Suprapubic skin (tissue), 4 donors: ENCODE data around the gene CLEC2A.

Source experiments
- POLR2A ChIP-seq, 2 donors: fragments of 450-650 bp; IDR thresholded peaks; one replicate each; pipeline ENCODE4 v1.6.1; 2017; ENCODE audit warnings: antibody characterized with exemption in 2 of 2, mild to moderate bottlenecking in 2 of 2, moderate library complexity in 2 of 2
- POLR2AphosphoS5 ChIP-seq, 3 donors: sonication (generic); formaldehyde crosslinking; IDR thresholded peaks; one replicate each; pipeline ENCODE4 v1.6.1; 2017; ENCODE audit warnings: antibody characterized with exemption in 3 of 3
- TF ChIP-seq, protein P1 (sequence below), 2 donors: fragments of 200-600 bp in 1 of 2; fragments of 450-650 bp in 1 of 2; sonication (generic) in 1 of 2; IDR thresholded peaks; one replicate each; pipeline ENCODE4 v1.5.1; 2016 to 2019; ENCODE audit warnings: antibody characterized with exemption in 2 of 2, mild to moderate bottlenecking in 1 of 2, moderate library complexity in 1 of 2

DNA sequence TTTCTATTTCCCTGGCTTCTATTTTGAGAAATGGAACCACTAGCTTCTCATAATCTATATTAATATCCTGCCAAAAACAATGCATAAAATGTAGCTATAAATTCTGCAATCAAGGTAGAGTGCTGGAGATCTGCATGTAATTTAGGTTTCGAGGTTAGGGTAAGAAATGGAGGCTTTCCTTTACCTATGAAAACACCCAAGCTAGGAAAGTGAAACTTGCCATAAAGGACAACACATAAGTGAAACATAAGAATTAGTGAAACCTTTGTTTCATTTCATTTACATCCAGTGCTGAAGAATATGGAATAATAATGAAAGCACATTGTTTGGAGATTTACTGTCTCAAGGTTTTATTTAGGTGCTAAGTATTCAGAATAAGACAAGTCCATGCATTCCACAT is 9.7 kb downstream of the CLEC2A start:
- TF ChIP-seq POLR2AphosphoS5 (IDR thresholded peaks at IDR 0.05) (no peak), POLR2A (IDR thresholded peaks at IDR 0.05) (no peak)
- TF ChIP-seq, protein P1, sequence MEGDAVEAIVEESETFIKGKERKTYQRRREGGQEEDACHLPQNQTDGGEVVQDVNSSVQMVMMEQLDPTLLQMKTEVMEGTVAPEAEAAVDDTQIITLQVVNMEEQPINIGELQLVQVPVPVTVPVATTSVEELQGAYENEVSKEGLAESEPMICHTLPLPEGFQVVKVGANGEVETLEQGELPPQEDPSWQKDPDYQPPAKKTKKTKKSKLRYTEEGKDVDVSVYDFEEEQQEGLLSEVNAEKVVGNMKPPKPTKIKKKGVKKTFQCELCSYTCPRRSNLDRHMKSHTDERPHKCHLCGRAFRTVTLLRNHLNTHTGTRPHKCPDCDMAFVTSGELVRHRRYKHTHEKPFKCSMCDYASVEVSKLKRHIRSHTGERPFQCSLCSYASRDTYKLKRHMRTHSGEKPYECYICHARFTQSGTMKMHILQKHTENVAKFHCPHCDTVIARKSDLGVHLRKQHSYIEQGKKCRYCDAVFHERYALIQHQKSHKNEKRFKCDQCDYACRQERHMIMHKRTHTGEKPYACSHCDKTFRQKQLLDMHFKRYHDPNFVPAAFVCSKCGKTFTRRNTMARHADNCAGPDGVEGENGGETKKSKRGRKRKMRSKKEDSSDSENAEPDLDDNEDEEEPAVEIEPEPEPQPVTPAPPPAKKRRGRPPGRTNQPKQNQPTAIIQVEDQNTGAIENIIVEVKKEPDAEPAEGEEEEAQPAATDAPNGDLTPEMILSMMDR (IDR thresholded peaks at IDR 0.05) = no peak
